Subcutaneous adipose tissue (tissue), 4 donors: ENCODE data around the gene HIVEP3. TPM values are rescaled to one million over a fixed set of nuclear protein-coding genes. Genes with fewer than 3 reads are reported as not detected.

Source experiments
- total RNA-seq, 4 donors: library from RNA; depleted of rRNA; stranded (reverse); fragments of >200 nt; gene quantifications; one replicate each; pipeline ENCODE4 v1.1.0, GENCODE V29; 2016
- TF ChIP-seq, protein P1 (sequence below): fragments of 450-650 bp; IDR thresholded peaks from one replicate; pipeline ENCODE4 v1.5.1; 2016; ENCODE audit warnings: low read depth, mild to moderate bottlenecking, control low read depth, antibody characterized with exemption, moderate library complexity

HIVEP3 gene
- total RNA-seq, 4 donors from 2014 or later: 2.4 to 9.6 (median 5.0) TPM

DNA sequence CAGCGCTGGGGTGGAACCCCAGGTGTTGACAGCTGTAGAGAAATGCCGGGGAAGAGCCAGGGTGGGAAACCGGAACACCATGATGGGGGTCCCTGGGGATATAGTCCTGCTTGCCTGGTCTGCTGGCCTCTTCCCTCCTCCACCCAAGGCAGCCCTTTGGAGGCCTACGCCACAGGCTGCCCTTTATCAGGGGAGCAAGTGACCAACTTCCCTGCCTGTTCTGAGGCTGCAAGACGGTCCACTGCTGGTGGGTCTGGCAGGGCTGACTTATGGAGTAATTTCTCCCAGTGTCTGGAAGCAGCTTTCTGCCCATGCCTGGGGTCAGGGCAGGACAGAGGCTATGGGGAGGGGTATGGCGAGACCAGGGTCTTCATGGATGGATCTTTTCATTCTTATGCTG, 383.4 kb downstream of the HIVEP3 start:
- TF ChIP-seq, protein P1, sequence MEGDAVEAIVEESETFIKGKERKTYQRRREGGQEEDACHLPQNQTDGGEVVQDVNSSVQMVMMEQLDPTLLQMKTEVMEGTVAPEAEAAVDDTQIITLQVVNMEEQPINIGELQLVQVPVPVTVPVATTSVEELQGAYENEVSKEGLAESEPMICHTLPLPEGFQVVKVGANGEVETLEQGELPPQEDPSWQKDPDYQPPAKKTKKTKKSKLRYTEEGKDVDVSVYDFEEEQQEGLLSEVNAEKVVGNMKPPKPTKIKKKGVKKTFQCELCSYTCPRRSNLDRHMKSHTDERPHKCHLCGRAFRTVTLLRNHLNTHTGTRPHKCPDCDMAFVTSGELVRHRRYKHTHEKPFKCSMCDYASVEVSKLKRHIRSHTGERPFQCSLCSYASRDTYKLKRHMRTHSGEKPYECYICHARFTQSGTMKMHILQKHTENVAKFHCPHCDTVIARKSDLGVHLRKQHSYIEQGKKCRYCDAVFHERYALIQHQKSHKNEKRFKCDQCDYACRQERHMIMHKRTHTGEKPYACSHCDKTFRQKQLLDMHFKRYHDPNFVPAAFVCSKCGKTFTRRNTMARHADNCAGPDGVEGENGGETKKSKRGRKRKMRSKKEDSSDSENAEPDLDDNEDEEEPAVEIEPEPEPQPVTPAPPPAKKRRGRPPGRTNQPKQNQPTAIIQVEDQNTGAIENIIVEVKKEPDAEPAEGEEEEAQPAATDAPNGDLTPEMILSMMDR: no peak

DNA sequence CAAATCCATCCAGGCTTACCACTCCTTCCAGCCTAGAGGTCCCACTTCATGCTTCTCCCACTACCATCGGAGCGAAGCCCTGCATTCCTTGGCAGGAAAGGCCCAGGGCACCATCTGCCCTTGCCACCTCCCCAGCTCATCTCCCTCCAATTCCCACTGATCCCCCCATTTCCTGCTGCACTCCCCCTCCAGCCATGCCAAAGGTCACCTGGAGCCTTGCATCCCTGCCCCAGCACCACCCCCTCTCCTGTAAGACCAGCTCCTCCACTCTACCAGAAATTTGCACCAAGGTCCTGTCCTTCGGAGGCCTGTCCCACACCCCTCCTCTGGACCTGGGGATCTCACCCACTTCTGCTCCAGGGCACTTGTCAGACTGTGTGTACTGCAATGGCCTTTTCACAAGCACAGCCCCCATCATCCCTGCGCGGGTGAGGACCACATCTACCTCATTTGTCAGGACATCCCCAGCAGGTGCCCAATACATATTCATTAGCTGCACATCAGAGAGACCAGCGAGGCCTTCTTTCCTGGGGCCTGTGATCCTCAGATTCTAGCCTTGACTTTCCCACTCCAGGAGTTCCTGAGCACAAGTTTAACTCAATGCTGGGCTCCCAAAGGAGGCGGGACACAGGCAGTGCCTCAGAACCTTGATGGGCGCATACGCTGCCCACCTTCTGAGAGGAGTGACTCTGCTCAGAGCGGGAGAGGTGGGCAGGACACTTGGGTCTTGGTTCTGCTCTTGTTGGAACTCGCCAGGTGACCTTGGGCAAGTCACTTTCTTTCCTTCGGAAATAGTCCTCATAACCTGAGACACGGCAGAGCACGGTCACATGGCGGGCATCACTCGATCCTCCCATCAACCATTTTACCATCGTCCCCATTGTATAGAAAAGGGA, 384.3 kb downstream of the HIVEP3 start:
- TF ChIP-seq, protein P1: no peak

DNA sequence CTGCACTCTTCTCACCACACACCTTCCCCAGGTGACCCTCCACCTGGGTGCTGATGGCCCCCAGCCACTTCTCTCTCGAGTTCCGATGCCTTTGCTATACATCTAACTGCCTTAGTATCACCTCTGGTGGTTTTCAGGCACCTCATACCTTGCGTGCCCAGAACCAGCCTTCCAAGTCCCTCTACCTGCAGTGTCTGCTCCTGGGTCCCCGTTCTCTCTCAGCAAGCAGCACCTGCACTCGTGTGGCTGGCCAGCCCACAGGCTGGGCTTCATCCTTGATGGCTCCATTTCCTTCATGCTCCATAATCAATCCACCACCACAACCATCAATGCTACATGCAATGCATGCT, 385.0 kb downstream of the HIVEP3 start:
- TF ChIP-seq, protein P1: no peak

DNA sequence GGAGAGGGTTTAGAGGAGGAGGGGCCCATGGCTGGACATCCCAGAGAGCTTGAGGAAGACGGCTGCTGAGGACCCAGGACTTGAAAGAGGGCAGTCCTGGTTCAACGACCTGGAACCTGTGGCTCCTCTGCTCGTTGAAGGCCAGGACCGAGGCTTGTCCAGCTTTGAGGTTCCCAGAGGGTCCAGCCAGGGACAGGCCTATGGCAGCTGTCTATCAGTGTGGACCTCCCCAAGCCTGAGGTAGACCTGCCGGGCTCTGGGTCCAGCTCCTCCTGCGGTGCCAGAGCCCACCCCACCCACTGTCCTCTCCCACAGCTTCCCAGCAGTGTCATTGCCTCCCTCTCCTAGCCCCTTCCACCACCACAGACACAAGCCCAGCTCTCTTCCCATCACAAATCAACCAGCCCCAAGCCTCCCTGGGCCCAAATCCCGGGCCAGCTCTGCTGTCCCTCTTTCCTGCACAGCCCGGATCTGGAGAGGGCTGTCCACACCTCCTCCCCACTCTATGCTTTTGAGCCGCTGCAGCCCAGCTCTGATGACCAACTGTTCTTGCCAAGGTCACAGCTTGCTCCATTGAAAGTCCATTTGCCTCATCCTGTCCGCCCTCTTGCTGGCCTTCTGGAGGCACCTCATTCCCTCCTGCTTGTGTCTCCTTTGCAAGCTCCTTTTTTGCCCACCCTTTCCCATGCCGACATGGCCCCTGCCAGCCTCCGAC, 385.5 kb downstream of the HIVEP3 start:
- TF ChIP-seq, protein P1: no peak

DNA sequence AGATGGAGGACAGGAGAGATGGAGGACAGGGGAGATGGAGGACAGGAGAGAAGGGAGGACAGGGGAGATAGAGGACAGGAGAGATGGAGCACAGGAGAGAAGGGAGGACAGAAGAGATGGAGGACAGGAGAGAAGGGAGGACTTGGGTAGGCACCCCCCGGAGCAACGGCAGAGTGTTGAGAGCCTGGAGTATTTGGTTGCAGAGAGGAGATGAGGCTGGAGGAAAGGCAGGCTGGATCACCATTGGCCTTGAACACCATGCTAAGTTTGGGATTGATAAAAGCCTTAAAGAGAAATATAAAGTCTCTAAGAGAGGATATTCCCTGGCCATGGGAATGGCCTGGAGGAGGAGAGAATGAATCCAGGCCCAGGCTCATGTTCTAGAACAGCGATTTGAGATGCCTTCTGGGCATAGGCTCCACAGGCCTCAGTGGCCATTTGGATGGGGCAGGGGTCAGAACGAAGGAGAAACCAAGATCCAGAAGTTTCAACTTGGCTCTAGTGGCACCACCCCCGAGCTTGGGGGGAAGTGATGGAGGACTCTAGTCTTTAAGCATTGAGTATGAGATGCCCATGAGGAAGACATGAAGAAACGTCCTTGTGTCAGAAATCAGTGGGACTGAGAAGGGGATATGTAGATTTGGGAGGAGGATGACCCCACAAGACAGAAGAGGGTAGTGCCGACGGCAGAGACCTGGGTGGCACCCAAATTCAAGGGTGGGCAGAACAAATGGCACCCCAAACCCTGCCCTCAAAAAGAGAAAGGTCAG, 386.3 kb downstream of the HIVEP3 start:
- TF ChIP-seq, protein P1: no peak

DNA sequence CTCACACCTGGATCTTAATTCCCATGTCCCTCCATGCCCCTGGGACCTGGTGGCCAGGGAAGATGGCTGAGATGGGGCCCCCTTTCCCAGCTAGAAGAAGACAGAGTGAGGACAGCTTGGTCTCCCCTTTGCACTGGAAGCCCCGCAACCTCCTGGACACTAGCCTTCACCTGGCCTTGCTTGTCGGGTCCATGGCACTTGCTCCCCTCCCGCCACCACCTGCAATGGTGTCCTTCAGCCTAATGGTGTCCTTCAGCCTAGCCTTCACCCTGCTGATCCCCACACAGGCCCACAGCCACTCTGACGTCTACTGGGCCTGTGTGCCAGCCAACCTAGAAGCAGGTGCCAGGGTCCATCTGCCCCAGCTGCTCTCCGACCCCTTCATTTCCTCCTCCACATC, 388.3 kb downstream of the HIVEP3 start:
- TF ChIP-seq, protein P1: no peak
